HEK293T (cell line): ENCODE data around the gene SSH3.

Source experiments
- CTCF ChIA-PET: fragments of 350-600 bp; formaldehyde crosslinking; extraction: SDS; loops from one replicate; lab custom pipeline; 2021; ENCODE audit warnings: antibody characterized with exemption, inconsistent platforms; lab: Yijun Ruan, JAX
- POLR2A ChIA-PET: fragments of 350-600 bp; formaldehyde crosslinking; extraction: SDS; loops from one replicate; lab custom pipeline; 2020; ENCODE audit warnings: antibody characterized with exemption, inconsistent platforms; lab: Yijun Ruan, JAX
- DNase-seq: peaks from one replicate; pipeline ENCODE4 v3.0.0; 2012; ENCODE audit warnings: mixed read lengths; ENCODE audit errors: extremely low spot score
- ARNT ChIP-seq: fragments of 450-650 bp; IDR thresholded peaks from 2 replicates; pipeline ENCODE4 v1.6.1; 2017; ENCODE audit warnings: mild to moderate bottlenecking
- BHLHE40 ChIP-seq: fragments of 450-650 bp; IDR thresholded peaks from 2 replicates; pipeline ENCODE4 v1.6.1; 2016; ENCODE audit warnings: mild to moderate bottlenecking, moderate library complexity, borderline replicate concordance
- CTBP1 ChIP-seq: fragments of 450-650 bp; IDR thresholded peaks from 2 replicates; pipeline ENCODE4 v1.6.1; 2016; ENCODE audit warnings: borderline replicate concordance
- ELF4 ChIP-seq: fragments of 450-650 bp; IDR thresholded peaks from 2 replicates; pipeline ENCODE4 v1.6.1; 2017; ENCODE audit warnings: antibody characterized with exemption
- FOXA1 ChIP-seq: fragments of 450-650 bp; IDR thresholded peaks from 2 replicates; pipeline ENCODE4 v1.6.1; 2016; ENCODE audit warnings: mild to moderate bottlenecking
- FOXK2 ChIP-seq: fragments of 450-650 bp; IDR thresholded peaks from 2 replicates; pipeline ENCODE4 v1.6.1; 2016; ENCODE audit warnings: mild to moderate bottlenecking
- FOXM1 ChIP-seq: fragments of 450-650 bp; IDR thresholded peaks from 2 replicates; pipeline ENCODE4 v1.6.1; 2017; ENCODE audit warnings: mild to moderate bottlenecking, borderline replicate concordance
- HDGF ChIP-seq: fragments of 450-650 bp; IDR thresholded peaks from 2 replicates; pipeline ENCODE4 v1.6.1; 2017; ENCODE audit warnings: antibody characterized with exemption, borderline replicate concordance
- L3MBTL2 ChIP-seq: fragments of 450-650 bp; conservative IDR thresholded peaks from 2 replicates; pipeline ENCODE4 v1.6.1; 2016; ENCODE audit warnings: mild to moderate bottlenecking
- LEF1 ChIP-seq: fragments of 450-650 bp; IDR thresholded peaks from 2 replicates; pipeline ENCODE4 v1.6.1; 2017; ENCODE audit warnings: mild to moderate bottlenecking, borderline replicate concordance
- NFRKB ChIP-seq: fragments of 450-650 bp; IDR thresholded peaks from 2 replicates; pipeline ENCODE4 v1.6.1; 2016; ENCODE audit warnings: mild to moderate bottlenecking, moderate library complexity
- SP1 ChIP-seq: fragments of 450-650 bp; IDR thresholded peaks from 2 replicates; pipeline ENCODE4 v1.6.1; 2017
- SUZ12 ChIP-seq: fragments of 450-650 bp; IDR thresholded peaks from 2 replicates; pipeline ENCODE4 v1.6.1; 2016; ENCODE audit warnings: mild to moderate bottlenecking
- TARDBP ChIP-seq: fragments of 450-650 bp; IDR thresholded peaks from 2 replicates; pipeline ENCODE4 v1.6.1; 2016
- ZNF384 ChIP-seq: fragments of 450-650 bp; IDR thresholded peaks from 2 replicates; pipeline ENCODE4 v1.6.1; 2016
- TF ChIP-seq, protein P1 (sequence below): fragments of 450-650 bp; IDR thresholded peaks from 2 replicates; pipeline ENCODE4 v1.6.1; 2016

The SSH3 gene

DNA sequence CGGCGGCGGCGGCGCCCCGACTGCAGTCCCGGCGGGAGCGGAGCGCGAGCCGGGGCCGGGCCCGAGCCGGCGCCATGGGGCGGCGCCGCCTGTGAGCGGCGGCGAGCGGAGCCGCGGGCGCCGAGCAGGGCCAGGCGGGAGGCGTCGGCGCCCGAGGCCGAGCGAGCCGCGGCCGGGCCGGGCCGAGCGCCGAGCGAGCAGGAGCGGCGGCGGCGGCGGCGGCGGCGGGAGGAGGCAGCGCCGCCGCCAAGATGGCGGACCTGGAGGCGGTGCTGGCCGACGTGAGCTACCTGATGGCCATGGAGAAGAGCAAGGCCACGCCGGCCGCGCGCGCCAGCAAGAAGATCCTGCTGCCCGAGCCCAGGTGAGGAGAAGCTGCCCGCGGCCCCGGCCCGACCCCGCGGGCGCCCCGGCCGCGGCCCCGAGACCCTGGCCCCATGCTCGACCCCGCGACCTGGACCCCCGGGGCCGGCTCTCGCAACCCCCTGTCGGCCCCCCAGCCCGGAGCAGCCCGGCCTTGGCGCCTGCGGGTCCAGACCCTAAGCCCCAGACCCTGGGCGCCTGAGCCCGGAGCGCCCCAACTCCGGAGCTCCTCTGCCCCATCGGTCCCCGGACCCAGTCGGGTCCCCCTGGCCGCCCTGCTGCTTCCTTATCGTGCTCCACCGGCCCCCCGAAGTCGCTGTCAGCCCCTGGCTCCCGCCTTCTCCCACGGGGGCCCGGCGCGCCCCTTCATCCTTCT lies 36.7 kb upstream of the SSH3 start, which contains the start of gene GRK2:
TSS of gene GRK2 (plus strand) at position 25 of the 739 bp plus-strand sequence. CDS start at position 252, 227 bp downstream.
- TF ChIP-seq LEF1 (no peak), L3MBTL2 (no peak), ZNF384 (no peak), TARDBP (no peak), ELF4 (no peak), NFRKB (no peak), FOXA1 (no peak), SUZ12 (no peak), HDGF (no peak), FOXK2 (no peak), BHLHE40 (no peak)
- ChIA-PET CTCF (interaction anchor here (0.7 to 0.9 kb wide), 4 partner anchors 16 to 87 kb away, joined by 3 read pairs; partner anchors contain the start of gene POLD4), POLR2A (interaction anchor here (0.6 to 1.3 kb wide), 10 partner anchors 13 to 183 kb away, joined by 3 to 9 read pairs (median 3); partner anchors contain the start of genes ANKRD13D and POLD4)
- DNase-seq: peak; percentile 78

DNA sequence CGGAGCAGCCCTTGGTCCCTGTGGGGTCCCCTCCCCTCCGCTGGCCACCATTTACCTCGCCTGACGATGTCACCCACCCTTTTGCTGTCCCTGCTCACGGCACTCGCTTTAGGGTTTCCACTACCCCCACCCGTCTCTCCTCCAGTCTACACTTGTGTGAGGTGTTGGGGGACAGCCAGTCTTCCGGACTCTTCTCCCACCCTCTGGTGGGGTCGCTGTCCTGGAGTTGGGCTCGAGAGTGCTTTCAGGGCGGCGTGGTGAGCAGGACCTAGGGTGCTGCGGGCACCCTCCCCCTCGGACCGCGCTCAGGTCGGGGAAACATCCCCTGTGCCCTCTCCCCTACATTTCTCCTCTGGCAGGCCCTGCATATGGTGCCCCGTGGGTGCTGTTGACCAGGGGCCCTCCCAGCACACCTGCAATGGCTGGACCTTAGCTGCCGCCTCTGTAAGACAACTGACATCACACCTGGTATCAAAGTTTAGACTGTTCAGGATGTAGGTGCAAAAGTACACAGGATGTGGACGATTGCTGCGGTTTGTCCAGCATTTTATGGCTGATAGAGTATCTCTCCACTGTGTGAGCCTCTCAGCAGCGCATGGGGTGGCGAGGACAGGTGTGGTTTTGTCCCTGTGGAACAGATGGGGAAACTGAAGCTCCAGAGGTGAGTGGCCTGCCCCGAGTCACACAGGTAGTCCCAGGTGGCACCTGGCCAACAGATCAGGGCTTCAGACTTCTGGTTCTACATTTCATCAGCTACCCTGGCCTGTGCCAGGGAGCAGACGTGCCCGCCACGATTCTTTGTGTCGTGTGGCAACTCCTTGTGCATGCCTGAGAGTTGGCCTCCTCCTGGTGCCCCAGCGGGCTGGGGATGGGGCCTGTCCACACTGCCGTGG lies 35.9 kb upstream of the SSH3 start:
- DNase-seq: no peak
- ChIA-PET POLR2A (interaction anchor here (0.6 to 1.3 kb wide), 8 partner anchors 13 to 184 kb away, joined by 3 to 9 read pairs (median 3); partner anchors contain the start of gene ANKRD13D), CTCF (interaction anchor here (0.7 to 0.9 kb wide), 3 partner anchors 35 to 86 kb away, joined by 3 read pairs; partner anchors contain the start of gene POLD4)
- no peak for TF ChIP-seq NFRKB
- TF ChIP-seq FOXA1: no peak
- TF ChIP-seq ELF4: no peak
- TF ChIP-seq LEF1: no peak
- no peak for TF ChIP-seq L3MBTL2
- TF ChIP-seq SP1: no peak
- no peak for TF ChIP-seq ZNF384
- TF ChIP-seq TARDBP: no peak
- TF ChIP-seq, protein P1, sequence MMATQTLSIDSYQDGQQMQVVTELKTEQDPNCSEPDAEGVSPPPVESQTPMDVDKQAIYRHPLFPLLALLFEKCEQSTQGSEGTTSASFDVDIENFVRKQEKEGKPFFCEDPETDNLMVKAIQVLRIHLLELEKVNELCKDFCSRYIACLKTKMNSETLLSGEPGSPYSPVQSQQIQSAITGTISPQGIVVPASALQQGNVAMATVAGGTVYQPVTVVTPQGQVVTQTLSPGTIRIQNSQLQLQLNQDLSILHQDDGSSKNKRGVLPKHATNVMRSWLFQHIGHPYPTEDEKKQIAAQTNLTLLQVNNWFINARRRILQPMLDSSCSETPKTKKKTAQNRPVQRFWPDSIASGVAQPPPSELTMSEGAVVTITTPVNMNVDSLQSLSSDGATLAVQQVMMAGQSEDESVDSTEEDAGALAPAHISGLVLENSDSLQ: no peak
- no peak for TF ChIP-seq FOXK2
- no peak for TF ChIP-seq CTBP1
- TF ChIP-seq HDGF: no peak
- TF ChIP-seq SUZ12: no peak
- TF ChIP-seq BHLHE40: no peak
- TF ChIP-seq ARNT: no peak
- no peak for TF ChIP-seq FOXM1

DNA sequence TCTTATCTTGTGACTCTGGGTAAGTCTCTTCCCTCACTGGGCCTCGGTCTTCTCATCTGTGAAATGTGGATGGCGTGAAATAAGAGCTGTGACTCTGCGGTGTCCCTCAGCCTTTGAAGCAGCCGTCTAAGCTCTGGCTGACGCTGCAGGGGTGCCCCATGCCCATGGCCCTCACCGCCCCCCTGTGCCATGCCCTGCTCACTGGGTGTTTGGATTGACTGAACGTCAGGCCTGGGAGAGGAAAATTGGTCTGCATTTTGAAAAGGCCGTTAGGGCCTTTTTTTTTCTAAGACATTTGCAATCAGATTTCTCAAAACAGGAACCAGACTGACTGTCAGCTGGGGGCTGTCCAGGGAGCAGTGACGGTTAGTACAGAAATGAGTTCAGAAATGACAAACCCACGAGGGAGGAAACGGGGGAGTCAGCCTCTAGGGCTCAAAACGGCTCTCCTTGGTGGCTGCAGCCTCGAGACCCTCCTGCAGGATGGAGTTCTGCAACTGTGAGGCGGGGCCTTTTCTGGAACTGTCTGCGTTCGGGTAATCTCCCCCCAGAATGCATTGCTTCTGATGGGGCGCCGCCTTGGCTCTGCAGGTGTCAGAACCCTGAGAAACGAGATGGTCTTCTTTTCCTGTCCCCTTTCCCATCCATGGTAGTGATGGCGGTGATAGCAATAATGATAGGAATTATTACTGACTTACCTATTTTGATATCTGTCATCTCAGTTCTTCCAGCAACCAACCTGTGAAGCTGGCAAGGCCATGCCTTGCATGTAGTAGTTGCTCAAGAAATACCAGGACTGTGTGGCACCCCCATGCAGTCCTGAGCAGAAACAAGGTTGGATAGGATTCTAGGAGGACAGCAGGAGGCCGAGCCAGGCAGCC lies 35.0 kb upstream of the SSH3 start:
- POLR2A ChIA-PET: no interaction called here
- CTCF ChIA-PET: no interaction called here
- TF ChIP-seq HDGF (no peak), FOXM1 (no peak), ZNF384 (no peak), CTBP1 (no peak), BHLHE40 (no peak), SUZ12 (no peak), NFRKB (no peak), L3MBTL2 (no peak), ELF4 (no peak), TARDBP (no peak), SP1 (no peak), FOXA1 (no peak), FOXK2 (no peak), ARNT (no peak), LEF1 (no peak)
- TF ChIP-seq, protein P1: no peak
- no peak for DNase-seq

DNA sequence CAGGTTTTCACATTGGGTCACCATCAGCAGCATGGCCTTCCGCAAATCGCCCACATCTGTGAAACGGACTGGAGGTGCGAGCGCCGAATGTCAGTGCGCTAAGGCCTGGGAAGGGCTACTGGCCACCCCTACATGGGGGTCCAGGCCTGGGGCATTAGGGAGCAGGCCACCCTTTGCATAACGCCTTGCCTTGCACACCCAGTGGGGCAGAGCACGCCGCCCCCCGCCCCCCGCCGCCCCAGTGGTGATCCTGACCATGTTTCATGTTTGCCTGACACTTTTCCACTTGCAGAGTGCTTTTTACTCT lies 34.4 kb upstream of the SSH3 start:
- CTCF ChIA-PET: no interaction called here
- no peak for DNase-seq
- TF ChIP-seq SUZ12 (no peak), TARDBP (no peak), FOXK2 (no peak), FOXM1 (no peak), ARNT (no peak)
- TF ChIP-seq, protein P1: no peak
- POLR2A ChIA-PET: interaction anchor here (0.8 kb wide), 1 partner anchor 14 kb away, joined by 5 read pairs; no protein-coding TSS in a partner anchor
